Measurements from ENCODE around the gene CFAP20.
"Not testable (repeated sequence)": the region's sequence is repeated elsewhere in the genome, so short reads cannot be mapped to it uniquely, and the experiment has no call there.

The CFAP20 gene

GRCh38 chr16:58099956-58100300 lies 29.3 kb downstream of the CFAP20 start:
- in situ Hi-C loops (cut with HindIII; ENCODE audit: low sequenced_read_pairs), result loop anchor here (25.0 kb wide), 1 partner anchor 238 kb away; no protein-coding TSS in a partner anchor

GRCh38 chr16:58099097-58099955 lies 29.9 kb downstream of the CFAP20 start:
- in situ Hi-C loops (cut with HindIII; ENCODE audit: low sequenced_read_pairs), result no loop called here

GRCh38 chr16:58098207-58099096 lies 30.7 kb downstream of the CFAP20 start:
- in situ Hi-C loops (cut with HindIII; ENCODE audit: low sequenced_read_pairs), result no loop called here

GRCh38 chr16:58096249-58096648 lies 32.9 kb downstream of the CFAP20 start:
- in situ Hi-C loops (cut with HindIII; ENCODE audit: low sequenced_read_pairs), result no loop called here

GRCh38 chr16:58095575-58095960 lies 33.6 kb downstream of the CFAP20 start:
- in situ Hi-C loops (cut with HindIII; ENCODE audit: low sequenced_read_pairs), result not testable (repeated sequence)

GRCh38 chr16:58094791-58095574 lies 34.2 kb downstream of the CFAP20 start:
- in situ Hi-C loops (cut with HindIII; ENCODE audit: low sequenced_read_pairs), result no loop called here

- in situ Hi-C loops (cut with HindIII; ENCODE audit: low sequenced_read_pairs), result no loop called here
Measured at GRCh38 chr16:58094026-58094425, 35.2 kb downstream of the CFAP20 start.

GRCh38 chr16:58090396-58090795 lies 38.8 kb downstream of the CFAP20 start:
- in situ Hi-C loops (cut with HindIII; ENCODE audit: low sequenced_read_pairs), result not testable (repeated sequence)

- in situ Hi-C loops (cut with HindIII; ENCODE audit: low sequenced_read_pairs), result no loop called here
Measured at GRCh38 chr16:58088091-58088490, 41.1 kb downstream of the CFAP20 start.

- in situ Hi-C loops (cut with HindIII; ENCODE audit: low sequenced_read_pairs), result no loop called here
Measured at GRCh38 chr16:58087209-58087913, 41.8 kb downstream of the CFAP20 start.

- in situ Hi-C loops (cut with HindIII; ENCODE audit: low sequenced_read_pairs), result no loop called here
Measured at GRCh38 chr16:58086381-58087208, 42.6 kb downstream of the CFAP20 start.

GRCh38 chr16:58085584-58086251 lies 43.5 kb downstream of the CFAP20 start:
- in situ Hi-C loops (cut with HindIII; ENCODE audit: low sequenced_read_pairs), result no loop called here

- in situ Hi-C loops (cut with HindIII; ENCODE audit: low sequenced_read_pairs), result no loop called here
Measured at GRCh38 chr16:58085171-58085570, 44.0 kb downstream of the CFAP20 start.

GRCh38 chr16:58084635-58085034 lies 44.5 kb downstream of the CFAP20 start:
- in situ Hi-C loops (cut with HindIII; ENCODE audit: low sequenced_read_pairs), result no loop called here

- in situ Hi-C loops (cut with HindIII; ENCODE audit: low sequenced_read_pairs), result no loop called here
Measured at GRCh38 chr16:58082381-58082780, 46.8 kb downstream of the CFAP20 start.

- in situ Hi-C loops (cut with HindIII; ENCODE audit: low sequenced_read_pairs), result not testable (repeated sequence)
Measured at GRCh38 chr16:58080657-58081056, 48.5 kb downstream of the CFAP20 start.

GRCh38 chr16:58077796-58078195 lies 51.4 kb downstream of the CFAP20 start:
- in situ Hi-C loops (cut with HindIII; ENCODE audit: low sequenced_read_pairs), result no loop called here

- in situ Hi-C loops (cut with HindIII; ENCODE audit: low sequenced_read_pairs), result no loop called here
Measured at GRCh38 chr16:58076514-58076913, 52.7 kb downstream of the CFAP20 start.

- in situ Hi-C loops (cut with HindIII; ENCODE audit: low sequenced_read_pairs), result no loop called here
Measured at GRCh38 chr16:58074657-58075056, 54.5 kb downstream of the CFAP20 start.
